ENCODE data around the gene PTPN13.

GRCh38 chr4:86631166-86631565 lies 37.1 kb downstream of the PTPN13 start:
- no peak for TF ChIP-seq CTCF (IDR thresholded peaks at IDR 0.05; ENCODE audit: borderline replicate concordance, extremely low read depth, low read length, poor library complexity, severe bottlenecking)
- no peak for TF ChIP-seq EZH2 (IDR thresholded peaks at IDR 0.05; ENCODE audit: borderline replicate concordance, low read depth, low read length, severe bottlenecking)
